H1 (cell line): ENCODE measurements around the gene GPR156. TPM values are rescaled to one million over a fixed set of nuclear protein-coding genes. Genes with fewer than 3 reads are reported as not detected.

Experiments
- CHD2 ChIP-seq: IDR thresholded peaks from 2 replicates; pipeline ENCODE4 v1.6.1; 2012; ENCODE audit warnings: low read length, improper control_type of control experiment
- EZH2 ChIP-seq: fragments of 200-600 bp; sonication (generic); IDR thresholded peaks from 2 replicates; pipeline ENCODE4 v1.7.1; 2012; ENCODE audit warnings: low read depth, mild to moderate bottlenecking, moderate library complexity, low read length, inconsistent platforms; ENCODE audit not compliant: severe bottlenecking
- GABPA ChIP-seq: IDR thresholded peaks from 2 replicates; pipeline ENCODE4 v1.6.1; 2011; ENCODE audit warnings: mild to moderate bottlenecking, low read length, moderate library complexity, borderline replicate concordance; ENCODE audit not compliant: insufficient read depth
- JUN ChIP-seq: IDR thresholded peaks from 2 replicates; pipeline ENCODE4 v1.6.1; 2011; ENCODE audit warnings: low read depth, mild to moderate bottlenecking, improper control_type of control experiment, low read length
- NANOG ChIP-seq: IDR thresholded peaks from 2 replicates; pipeline ENCODE4 v1.6.1; 2011; ENCODE audit warnings: low read length, low read depth, mild to moderate bottlenecking, inconsistent platforms; ENCODE audit not compliant: insufficient read depth, poor library complexity, severe bottlenecking
- TAF1 ChIP-seq: IDR thresholded peaks from 2 replicates; pipeline ENCODE4 v1.6.1; 2011; ENCODE audit warnings: mild to moderate bottlenecking, low read depth, low read length
- polyA plus RNA-seq, 7 experiments: library from polyadenylated mRNA; depleted of rRNA in 3 of 7; stranded (reverse) in 5 of 7; unstranded in 2 of 7; fragments of >200 nt in 5 of 7; fragments of 200-250 nt in 2 of 7; gene quantifications; 1 replicate in 5 of 7; 2 replicates in 1 of 7; 4 replicates in 1 of 7; pipeline versions ENCODE4 v1.2.1 to v1.2.3, GENCODE V29; 2011 to 2013; ENCODE audit warnings: missing spikeins in 2 of 7, mixed read lengths in 2 of 7
- total RNA-seq: library from RNA; stranded (reverse); fragmentation: NEBNext Ultra II Directional; extraction: Animal tissue kit (Norgen Biotek cat#: 25700); gene quantifications from 2 replicates; pipeline ENCODE4 v1.2.1, GENCODE V29; 2021
- TF ChIP-seq, protein P1 (sequence below): IDR thresholded peaks from 2 replicates; pipeline ENCODE4 v1.6.1; 2012; ENCODE audit warnings: low read length, inconsistent platforms

The GPR156 gene
- total and polyA plus RNA-seq, 2 of the 8 experiments (the other 6 are each of a cell fraction or from before 2014, with no cell fraction given), result 1.6 to 1.8 TPM

DNA sequence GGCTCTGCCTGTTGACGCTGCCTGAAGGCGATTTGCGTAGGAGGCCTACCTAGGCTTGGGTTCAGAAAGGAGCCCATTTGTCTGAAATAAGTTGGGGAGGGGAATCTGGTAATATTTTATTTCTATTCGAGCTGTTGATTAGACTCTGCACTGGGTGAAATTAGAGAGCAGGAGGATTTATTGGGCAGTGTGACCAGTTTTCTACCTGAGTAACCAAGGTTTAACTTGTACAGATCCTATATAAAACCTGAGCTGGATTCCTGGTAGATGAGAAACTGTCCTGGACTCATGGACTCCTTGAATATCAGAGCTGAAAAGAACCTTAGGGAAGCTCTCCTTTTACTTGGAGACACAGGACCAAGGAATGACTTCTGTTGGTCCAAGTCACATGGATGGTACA is 19.6 kb upstream of the GPR156 start (continued):
- TF ChIP-seq EZH2 (no peak), GABPA (no peak), TAF1 (no peak), NANOG (no peak), JUN (no peak), CHD2 (no peak)
- TF ChIP-seq, protein P1, sequence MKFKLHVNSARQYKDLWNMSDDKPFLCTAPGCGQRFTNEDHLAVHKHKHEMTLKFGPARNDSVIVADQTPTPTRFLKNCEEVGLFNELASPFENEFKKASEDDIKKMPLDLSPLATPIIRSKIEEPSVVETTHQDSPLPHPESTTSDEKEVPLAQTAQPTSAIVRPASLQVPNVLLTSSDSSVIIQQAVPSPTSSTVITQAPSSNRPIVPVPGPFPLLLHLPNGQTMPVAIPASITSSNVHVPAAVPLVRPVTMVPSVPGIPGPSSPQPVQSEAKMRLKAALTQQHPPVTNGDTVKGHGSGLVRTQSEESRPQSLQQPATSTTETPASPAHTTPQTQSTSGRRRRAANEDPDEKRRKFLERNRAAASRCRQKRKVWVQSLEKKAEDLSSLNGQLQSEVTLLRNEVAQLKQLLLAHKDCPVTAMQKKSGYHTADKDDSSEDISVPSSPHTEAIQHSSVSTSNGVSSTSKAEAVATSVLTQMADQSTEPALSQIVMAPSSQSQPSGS, result no peak
